H1 (cell line): ENCODE measurements around the gene TTC21A. TPM values are rescaled to one million over a fixed set of nuclear protein-coding genes. Genes with fewer than 3 reads are reported as not detected.

ENCODE experiments used
- ATF2 ChIP-seq: IDR thresholded peaks from 2 replicates; pipeline ENCODE4 v1.6.1; 2012; ENCODE audit warnings: low read length, inconsistent platforms
- SIN3A ChIP-seq, 2 experiments: IDR thresholded peaks in 1 of 2; conservative IDR thresholded peaks in 1 of 2; 2 replicates each; pipeline ENCODE4 v1.6.1; 2011 to 2012; ENCODE audit warnings: low read length in 2 of 2, improper control_type of control experiment in 1 of 2, low read depth in 1 of 2, mild to moderate bottlenecking in 1 of 2
- polyA plus RNA-seq, 7 experiments: library from polyadenylated mRNA; depleted of rRNA in 3 of 7; stranded (reverse) in 5 of 7; unstranded in 2 of 7; fragments of >200 nt in 5 of 7; fragments of 200-250 nt in 2 of 7; gene quantifications; 1 replicate in 5 of 7; 2 replicates in 1 of 7; 4 replicates in 1 of 7; pipeline versions ENCODE4 v1.2.1 to v1.2.3, GENCODE V29; 2011 to 2013; ENCODE audit warnings: missing spikeins in 2 of 7, mixed read lengths in 2 of 7
- total RNA-seq: library from RNA; stranded (reverse); fragmentation: NEBNext Ultra II Directional; extraction: Animal tissue kit (Norgen Biotek cat#: 25700); gene quantifications from 2 replicates; pipeline ENCODE4 v1.2.1, GENCODE V29; 2021

Gene TTC21A
- total and polyA plus RNA-seq, 2 of the 8 experiments (the other 6 are each of a cell fraction or from before 2014, with no cell fraction given) = 2.3 to 2.8 TPM

GRCh38 chr3:39114456-39114855 lies 7.0 kb downstream of the TTC21A start (continued):
- no peak for TF ChIP-seq ATF2
- TF ChIP-seq SIN3A (conservative IDR thresholded peaks at IDR 0.05 in 1 of 2, IDR thresholded peaks at IDR 0.05 in 1 of 2; ENCODE audit: low read depth in 1 of 2, low read length in 2 of 2) = no peak
